Inferior parietal cortex (tissue), 1 donor: ENCODE measurements around the gene OXTR.

Experiments
- DNase-seq: peaks from one replicate; pipeline ENCODE4 v3.0.0-alpha.2; 2016; ENCODE audit errors: extremely low spot score

The OXTR gene

DNA sequence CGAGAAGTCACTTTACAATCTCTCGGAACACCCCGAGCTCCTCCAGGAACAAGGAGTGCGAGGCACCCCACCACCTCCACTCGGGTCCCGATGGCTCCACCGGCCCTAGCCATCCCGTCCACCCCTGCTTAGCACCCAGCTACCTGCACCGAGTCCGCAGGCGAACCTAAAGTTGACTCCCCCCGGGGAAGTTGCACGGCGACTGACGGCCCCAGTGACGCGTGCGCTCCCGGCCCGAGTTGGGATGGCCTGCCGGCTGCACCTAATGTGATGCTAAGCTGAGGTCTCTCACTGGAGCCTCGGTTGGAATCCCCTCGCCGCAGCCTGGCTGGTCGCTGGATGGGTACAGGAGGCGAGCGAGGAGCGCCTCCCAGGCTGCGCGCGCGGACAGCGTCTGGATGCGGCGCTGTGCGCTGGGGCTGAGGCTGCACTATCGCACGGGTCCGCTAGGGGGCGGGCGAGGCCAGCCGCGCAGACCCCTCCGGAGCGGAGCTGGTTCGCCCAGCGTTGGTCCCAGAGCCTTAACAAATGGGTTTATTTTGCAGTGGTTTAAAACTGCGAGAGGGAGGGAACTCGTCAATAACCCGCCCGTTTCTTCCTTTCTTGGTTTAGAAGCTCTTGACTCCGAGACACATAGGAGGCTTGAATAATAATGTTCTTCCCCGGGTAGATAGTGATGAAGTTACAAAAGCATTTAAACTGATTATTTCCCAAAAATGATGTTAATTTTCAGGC lies at the start of gene OXTR:
OXTR (minus strand) TSS at position 526 of the 735 bp plus-strand sequence. CDS start 1,426 bp downstream, outside the sequence.
- peak; percentile 76 for DNase-seq

DNA sequence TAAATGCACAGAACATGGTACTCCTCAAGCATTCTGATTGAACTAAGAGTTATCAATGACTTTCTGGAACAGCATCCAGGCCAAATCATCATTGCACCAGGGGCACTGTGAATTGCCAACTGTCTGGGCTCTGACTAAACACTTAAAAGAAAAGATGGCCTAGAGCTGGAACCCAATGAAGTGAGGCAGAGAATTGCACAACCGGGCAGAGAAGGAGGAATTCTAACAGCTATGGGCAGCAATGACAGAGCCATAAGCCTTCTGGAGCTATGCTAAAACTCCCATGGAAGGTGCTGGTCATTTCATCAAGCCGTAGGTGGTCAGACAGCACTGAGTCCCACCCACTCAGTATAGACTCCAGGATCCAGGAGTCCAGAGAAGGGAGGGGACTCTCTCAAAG lies 48.1 kb upstream of the OXTR start:
- no peak for DNase-seq

DNA sequence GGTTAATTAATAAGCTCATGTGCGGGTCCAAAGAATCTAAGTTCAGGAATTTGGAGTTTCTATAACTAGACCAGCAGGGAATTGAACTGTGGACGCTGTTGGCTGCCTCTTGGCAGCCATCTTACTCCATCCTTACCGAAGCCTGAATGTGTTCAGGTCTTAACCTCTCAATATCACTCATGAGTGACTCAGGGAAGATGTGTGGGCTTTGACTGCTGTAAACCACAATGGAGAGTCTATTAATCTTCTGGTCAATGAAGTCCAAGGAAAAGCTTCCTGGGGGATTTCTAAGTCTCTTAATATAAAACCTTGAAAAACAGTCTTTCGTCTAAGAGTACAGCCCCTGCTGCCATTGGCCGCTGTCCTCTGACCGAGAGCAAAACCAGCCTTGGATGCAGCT lies 46.7 kb upstream of the OXTR start:
- no peak for DNase-seq

DNA sequence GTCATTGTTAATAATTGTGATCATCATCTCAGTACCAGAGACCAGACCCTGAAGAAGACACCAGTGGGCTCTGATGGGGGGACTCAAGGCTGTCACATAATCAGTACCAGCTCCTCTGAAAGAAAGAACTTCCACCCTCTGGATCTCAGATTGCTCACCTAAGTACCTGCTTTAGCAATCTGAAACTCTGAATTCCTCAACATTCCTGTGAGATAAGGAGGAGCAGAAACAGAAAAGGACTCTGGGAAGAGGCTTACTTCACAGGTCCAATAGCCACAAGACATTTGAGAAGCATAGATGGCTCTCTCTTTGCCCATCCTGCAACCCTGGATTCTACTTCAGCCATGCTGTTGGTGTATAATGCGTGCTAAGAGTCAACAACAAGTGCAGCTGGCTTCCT lies 44.0 kb upstream of the OXTR start:
- no peak for DNase-seq

DNA sequence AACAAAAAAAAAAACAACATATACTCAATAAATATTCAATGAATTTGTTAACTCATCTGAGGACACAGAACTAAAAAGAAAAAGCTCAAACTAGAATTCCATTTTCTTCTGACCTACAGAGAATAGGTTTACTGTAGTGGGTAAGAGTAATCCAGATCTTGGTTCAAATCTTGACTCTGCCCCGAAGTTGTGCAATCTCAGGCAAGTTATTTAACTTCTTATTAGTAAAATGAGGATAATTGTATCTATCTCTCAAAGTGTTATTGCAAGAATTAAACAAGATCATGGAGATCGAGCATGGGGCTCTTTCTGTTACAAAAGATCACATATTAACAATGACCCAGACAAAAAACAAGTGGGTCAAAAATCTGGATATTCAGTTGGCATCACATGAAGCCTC lies 41.1 kb upstream of the OXTR start:
- DNase-seq = no peak

DNA sequence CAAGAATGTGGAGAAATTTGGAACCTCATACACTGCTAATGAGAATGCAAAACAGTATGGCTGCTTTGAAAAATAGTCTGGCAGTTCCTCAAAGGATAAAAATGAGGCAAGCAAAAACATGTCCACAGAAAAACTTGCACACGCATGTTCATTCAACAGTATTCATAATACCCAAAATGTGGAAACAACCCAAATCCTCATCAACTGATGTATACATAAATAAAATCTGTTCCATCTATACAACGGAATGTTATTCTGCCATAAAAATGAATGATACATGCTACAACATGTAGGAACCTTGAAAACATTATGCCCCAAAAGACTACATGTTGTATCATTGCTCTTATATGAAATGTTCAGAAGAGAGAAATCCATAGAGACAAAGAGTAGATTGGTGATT lies 36.4 kb upstream of the OXTR start:
- DNase-seq = no peak

DNA sequence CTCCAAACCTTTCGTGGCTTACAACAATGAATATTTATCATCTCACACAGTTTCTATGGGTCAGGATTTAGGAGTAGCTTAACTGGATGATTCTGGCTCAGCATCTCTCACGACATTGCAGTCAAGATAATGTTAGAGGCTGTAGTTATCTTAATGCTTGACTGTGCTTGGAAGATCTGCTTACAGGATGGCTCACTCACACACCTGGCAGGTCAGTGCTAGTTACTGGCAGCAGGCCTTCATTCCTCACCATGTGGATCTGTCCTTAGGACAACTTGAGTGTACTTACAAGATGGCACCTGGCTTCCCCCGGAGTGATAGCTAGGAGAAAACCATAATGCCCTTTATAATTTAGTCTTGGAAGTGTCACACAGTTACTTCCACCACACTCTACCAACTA lies 32.8 kb upstream of the OXTR start:
- DNase-seq = no peak

DNA sequence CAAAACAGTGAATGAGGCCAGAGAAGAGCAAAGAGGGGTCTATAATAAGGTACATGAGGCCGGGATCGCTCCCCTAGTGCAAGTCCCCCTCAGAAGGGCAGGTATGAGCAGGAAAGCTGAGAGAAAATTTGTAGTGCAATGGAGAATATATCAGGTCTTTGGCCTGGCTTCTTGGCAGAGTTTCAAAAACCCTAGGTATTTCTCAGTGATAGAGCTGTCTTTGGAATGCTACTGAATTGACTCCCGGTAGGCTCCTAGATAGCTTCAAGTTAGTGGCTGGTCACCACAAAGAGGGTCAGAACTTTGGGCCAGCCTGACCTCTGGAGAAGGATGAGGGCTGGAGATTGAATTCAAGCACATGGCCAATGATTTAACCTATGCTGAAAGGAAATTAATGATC lies 30.6 kb upstream of the OXTR start:
- DNase-seq = no peak

DNA sequence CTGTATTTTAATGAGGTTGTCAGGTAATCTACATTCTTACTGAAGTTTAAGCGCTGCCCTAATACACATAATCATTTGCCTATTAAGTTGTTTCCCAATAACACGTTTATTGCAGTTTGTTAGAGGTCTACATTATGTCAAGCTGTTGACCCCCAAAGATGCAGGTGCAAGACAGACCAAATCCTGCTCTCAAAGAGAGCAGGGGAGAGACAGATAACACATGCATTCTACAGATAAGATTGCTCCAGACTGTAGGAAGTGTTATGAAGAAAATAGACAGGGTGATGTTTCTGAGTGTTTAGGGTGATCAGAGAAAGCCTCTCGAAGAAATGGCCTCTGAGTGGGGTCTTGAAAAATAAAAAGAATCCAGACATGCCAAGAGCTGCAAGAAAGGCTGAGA lies 24.8 kb upstream of the OXTR start:
- DNase-seq = no peak

DNA sequence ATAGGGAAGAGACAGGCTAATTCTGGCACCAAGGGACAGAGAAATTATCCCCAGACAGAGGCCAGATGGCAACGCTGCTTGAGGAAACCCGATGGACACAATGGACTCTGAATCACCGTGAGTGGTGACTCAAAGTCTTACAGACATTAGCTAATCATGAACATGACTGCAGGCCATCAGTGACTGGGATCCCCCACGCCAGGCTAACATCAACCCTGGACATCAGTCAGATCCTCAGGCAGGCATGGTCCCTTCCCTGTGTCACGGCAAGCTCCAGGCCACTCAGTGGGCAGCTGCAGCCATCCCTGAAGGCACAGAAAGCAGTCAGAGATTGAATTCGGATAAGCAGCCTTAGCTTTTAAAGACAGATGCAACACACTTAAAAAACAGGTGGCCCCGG lies 23.8 kb upstream of the OXTR start:
- no peak for DNase-seq

DNA sequence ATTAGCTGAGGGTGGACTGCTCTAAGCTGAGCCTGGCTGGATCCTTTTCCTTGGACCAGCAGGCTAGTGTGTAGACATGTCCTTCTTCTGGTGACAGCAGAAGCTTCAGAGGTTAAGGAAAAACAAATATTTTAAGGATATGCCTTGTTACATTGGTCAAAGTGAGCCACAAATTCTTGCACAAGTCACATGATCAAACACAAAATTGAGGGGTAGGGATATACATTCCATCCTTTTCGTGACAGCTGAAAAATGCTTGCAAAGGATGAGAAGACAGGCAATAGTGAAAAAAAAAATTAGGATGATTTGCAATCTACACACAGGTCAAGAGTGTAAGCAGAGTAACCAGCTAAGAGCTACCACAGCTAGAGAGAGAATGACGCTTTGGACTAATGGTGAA lies 21.1 kb upstream of the OXTR start:
- no peak for DNase-seq

DNA sequence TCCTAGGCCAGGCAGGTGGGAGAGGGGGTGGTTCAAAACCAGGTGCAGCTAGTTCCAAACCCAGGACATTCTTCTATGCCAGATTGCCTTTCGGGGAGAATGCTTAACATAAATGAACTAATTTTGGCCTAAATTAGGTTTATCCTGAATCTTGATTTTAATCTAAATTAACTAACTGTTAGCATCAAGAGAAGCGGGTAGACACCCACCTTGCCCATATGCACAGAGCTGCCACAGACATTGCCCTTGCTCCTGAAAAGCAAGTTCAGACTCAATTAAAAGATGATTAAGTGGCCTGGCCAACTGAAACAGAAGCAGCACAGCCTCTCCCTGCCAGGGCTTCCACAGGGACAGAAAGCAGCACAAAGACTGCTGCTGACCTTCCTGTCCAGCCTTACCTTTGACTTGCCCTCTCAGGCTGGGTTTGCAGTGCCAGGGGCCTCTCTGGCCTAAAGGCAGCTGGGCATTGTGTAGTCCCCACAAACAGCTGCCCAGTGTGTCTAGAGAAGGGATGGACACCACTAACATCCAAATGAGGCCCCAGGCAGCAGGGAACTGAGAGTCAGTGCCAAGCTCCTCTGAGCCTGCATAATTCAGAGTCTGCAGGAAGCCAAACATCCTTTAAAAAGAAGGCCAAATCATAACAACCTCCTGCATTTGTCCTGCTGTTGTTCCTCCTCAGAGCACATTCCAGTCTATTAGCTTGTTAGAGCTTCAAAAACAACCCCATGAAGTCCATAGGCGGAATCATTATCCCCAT lies 15.4 kb upstream of the OXTR start:
- no peak for DNase-seq

DNA sequence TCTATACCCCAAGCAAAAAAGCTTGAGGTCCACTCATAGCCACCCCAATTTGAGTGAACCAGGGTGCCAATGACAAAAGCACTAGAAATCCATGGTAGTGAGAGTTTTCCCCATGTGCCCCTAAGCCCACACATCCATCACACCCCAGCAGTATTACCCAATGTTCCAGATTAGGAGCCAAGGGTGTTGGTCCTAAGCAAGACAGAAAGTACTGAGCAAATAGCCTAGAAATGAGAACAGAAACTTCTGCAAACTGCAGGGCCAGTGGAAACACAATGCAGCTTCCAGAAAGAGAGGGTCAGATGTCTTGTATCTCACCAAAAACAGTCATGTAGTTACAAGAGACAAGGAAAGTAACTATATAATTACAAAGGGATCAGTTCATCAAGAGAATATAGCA lies 10.9 kb upstream of the OXTR start:
- no peak for DNase-seq

DNA sequence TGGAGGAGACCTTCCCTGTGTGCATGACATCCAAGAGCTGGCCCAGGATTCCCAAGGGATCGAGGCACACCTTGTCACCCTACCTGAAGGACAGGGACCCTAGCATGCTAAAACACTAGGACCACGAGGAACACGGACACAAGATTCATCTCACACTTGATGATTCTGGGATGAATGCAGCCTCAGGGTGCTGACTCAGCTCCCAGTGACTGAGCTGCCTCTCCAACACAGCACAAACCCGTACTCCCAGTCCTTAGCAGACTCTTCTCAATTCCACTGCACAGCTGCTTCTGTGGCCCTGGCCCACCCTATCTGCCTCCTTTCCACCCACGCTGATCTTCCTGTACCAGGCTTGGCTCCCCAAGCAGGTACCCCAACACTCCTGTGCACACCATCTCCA lies 9.1 kb upstream of the OXTR start:
- no peak for DNase-seq

DNA sequence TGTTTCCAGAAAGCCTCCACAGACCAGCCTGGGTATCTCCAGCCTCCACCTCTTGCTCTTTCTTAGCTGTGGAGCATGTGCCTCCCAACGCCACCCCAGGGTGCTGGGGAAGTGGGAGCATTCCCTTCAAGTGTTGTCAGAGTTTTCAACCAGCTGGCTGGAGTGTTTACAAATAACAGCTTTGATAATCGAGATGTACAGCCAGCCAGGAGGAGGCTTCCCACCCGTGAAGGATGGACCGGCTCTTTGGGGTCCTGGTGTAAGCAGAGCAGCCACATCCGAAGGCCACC lies 8.5 kb upstream of the OXTR start:
- DNase-seq = no peak

DNA sequence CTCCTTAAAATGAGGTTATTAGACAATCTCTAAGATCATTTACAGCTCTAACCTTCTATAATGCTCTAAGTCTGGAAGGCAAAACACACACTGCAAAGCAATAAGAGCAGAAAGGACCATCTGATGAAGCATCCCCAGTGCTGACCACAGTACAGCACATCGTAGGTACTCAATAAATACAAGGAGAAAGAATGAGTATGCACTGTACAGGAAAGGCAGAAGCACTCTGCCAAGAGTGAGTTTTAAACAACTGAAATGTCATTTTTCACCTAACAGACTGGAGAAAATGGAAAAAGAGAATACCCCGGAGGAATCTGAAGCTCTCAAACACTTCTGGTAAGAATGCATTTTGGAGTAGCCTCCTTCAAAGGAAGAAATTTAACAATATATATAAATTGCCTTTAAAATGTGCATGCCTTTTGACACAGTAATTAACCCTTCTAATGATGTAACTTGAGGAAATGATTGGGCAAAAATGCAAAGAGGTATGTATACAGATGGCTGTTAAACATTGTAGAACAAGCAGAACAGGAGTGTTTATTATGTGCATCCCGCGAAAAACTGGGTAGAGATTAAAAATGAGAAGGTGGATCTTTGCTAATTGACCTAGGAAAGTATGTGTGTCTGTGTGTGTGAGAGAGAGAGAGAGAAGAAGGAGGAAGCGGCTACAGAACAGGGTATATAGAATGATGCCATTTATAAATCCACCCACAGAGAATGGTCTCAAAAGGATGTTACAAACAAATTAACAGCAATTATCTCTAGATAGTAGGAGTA lies 8.0 kb upstream of the OXTR start:
- DNase-seq = no peak

DNA sequence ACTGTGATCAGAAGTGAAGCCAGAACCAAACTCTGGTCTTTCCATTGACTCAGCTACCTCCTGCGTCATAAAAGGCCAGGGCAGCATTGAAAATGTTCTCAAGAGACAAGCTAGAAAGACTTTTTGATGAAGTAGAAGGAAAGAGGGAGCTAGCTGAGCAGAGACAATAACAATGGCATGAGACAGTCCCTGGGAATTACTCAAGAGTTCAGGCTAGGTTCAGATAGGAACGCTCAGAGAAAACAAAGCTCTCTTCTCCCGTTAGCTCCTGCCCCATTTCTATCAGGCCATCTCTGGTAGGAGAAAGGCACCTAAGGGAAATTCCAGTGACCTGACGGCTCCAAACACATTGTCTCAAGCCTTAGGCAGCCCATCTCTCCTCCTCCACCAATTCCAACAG lies 7.0 kb upstream of the OXTR start:
- DNase-seq = no peak

DNA sequence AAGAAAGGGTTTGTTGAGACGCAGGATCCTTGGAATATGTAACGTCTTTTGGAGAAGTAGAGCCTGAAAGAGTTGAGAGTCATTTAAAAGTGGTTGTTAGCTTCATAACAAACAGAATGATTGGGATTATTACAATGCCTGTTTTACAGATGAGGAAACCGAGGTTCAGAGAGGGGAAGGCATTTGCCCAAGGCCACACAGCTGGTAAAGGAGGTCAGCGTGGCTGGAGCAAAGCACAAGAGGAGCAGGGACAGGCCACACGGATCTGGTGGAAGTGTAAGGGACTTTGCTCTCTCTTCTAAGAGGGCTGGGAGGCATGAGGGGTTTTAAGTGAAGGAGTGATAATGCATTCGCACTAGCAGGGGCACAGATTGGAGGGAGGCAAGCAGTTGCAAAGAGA lies 6.2 kb upstream of the OXTR start:
- no peak for DNase-seq

DNA sequence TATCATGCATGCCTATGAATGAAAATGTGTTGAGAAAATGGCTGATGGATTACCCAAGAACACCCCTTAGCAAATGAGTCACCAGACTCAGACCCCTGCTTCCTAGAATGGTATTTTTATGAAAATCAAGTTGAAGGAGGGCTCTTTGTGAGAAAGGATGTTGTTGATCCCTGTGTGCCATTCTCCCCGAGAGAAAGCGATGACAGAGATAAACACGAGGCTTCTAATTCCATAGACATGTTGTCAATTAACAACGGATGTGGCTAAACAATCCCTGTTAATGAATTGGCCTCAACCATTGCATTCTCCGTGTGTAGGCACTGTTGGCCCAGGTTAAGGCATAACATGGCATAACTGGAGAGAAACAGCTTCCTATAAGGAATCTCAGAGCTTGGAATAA lies 5.8 kb upstream of the OXTR start:
- DNase-seq = no peak

DNA sequence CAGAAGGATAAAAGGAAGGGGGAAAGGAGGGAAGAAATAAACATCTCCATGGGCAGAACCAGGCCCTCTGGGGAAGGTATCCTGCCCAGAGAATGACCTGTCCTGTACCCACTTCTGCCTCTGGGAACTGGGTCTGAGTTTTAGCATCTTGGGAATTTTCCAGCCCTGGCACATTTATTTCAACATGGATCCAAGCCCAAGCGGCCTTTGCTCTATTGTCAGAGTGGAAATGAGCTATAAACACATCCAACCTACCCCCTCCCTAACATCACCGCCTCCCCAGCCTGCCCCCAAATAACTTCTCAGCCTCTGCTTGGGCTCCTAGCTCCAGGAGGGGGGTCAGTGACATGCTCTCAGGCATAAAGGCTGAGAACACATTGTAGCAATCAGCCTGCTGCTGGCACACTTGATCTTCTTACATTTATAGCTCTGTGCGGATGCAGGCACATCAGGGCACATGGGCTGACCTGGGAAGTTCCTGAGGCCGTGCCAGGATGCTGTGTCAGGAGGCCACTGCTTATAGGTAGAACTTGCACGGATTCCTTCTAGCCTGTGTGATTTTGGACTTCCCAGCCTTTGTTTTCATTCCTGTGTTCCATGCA lies 4.6 kb upstream of the OXTR start:
- no peak for DNase-seq

DNA sequence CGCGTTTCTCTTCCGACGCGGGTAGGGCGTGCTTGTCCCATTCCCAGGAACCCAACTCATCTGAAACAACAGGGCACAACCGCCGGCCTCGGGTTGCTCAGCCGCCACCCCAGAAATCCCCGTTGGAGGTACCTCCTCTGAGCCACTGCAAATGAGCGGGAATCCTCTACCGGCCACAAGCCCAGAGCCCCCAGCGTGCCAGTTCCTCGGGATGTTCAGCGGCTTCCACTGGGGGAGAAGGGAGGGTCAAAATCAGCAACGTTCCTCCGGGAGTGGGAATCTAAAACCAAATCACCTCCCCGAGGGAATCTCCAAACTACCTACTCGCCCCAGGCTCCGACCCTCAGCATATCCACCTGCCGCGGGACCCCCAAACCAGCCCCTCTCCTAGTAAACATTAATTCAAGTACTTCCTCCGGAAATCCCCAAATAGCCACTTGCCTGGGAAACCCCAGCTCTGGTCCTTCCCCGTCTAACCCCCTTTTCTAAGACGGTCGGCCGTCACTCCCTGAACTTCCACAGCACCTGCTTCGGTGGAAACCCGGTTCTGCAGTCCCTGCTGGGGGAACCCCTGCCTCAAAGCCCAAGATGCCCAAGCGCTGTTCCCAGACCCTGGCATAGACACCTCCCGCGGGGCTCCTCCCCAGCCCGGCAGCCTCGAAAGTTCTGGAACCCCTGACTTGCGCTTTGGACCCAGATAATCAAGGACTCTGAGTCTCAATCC lies 887 bp downstream of the OXTR start:
- DNase-seq = no peak
